ENCODE results near the gene RABL6.

The RABL6 gene

GRCh38 chr9:136820971-136821825 lies 13.4 kb downstream of the RABL6 start:
- Histone ChIP-seq H3K9me3 (ENCODE audit: control insufficient read depth, insufficient read depth, low read depth, low read length) (no peaks in the 10 kb centered on the region), H3K4me3 (ENCODE audit: low read depth, low read length) (no peak overlapping the region), H3K4me1 (ENCODE audit: control insufficient read depth, insufficient read depth, low read length) (no peaks in the 10 kb centered on the region), H3K27ac (ENCODE audit: extremely low read depth, low read depth, low read length) (no peak overlapping the region), H3K36me3 (ENCODE audit: control insufficient read depth in 2 of 2, insufficient read depth in 1 of 2, low read length in 2 of 2) (peaks cover 6 to 37% of the 10 kb centered on the region in 2 experiments; a peak in 2 of 3 replicates)
- ChIA-PET CTCF (no interaction called here), POLR2A (no interaction called here)
- TF ChIP-seq KLF7 (tag by site-specific recombination; IDR thresholded peaks at IDR 0.05; ENCODE audit: borderline replicate concordance) = no peak
- 0 out of 2 replicates have a peak, but pooled peaks have one; percentile 73 for TF ChIP-seq ZSCAN16 (tag by site-specific recombination; IDR thresholded peaks at IDR 0.05)

- no peak for TF ChIP-seq ZNF148 (tag by site-specific recombination; IDR thresholded peaks at IDR 0.05; ENCODE audit: borderline replicate concordance)
- TF ChIP-seq ZNF600 (tag by site-specific recombination; IDR thresholded peaks at IDR 0.05) = peak; percentile 69
- no peak for TF ChIP-seq SCRT1 (tag by site-specific recombination; IDR thresholded peaks at IDR 0.05; ENCODE audit: borderline replicate concordance)
- no peak for TF ChIP-seq HOXA7 (CRISPR knock-in tag; IDR thresholded peaks at IDR 0.05; ENCODE audit: borderline replicate concordance)
- ChIA-PET POLR2A (interaction anchor here (0.6 to 1.2 kb wide), 2 partner anchors 14 to 352 kb away, joined by 3 to 13 read pairs; partner anchors contain the start of gene RABL6), CTCF (interaction anchor here (0.9 to 3.6 kb wide), 3 partner anchors 8 to 21 kb away, joined by 3 to 14 read pairs (median 3); partner anchors contain the start of gene AJM1)
- Histone ChIP-seq H3K27ac (ENCODE audit: extremely low read depth, low read depth, low read length) (no peak overlapping the region), H3K4me1 (ENCODE audit: control insufficient read depth, insufficient read depth, low read length) (no peaks in the 10 kb centered on the region), H3K4me3 (ENCODE audit: low read depth, low read length) (no peak overlapping the region), H3K9me3 (ENCODE audit: control insufficient read depth, insufficient read depth, low read depth, low read length) (no peaks in the 10 kb centered on the region), H3K36me3 (ENCODE audit: control insufficient read depth in 2 of 2, insufficient read depth in 1 of 2, low read length in 2 of 2) (peaks cover 6 to 43% of the 10 kb centered on the region in 2 experiments; a peak in 2 of 3 replicates)
Observed at GRCh38 chr9:136821826-136822544, 14.2 kb downstream of the RABL6 start.

- ChIA-PET CTCF (interaction anchor here (0.7 to 3.6 kb wide), 6 partner anchors 9 to 124 kb away, joined by 3 to 14 read pairs (median 4); partner anchors contain the start of gene AJM1), POLR2A (interaction anchor here (0.5 to 1.4 kb wide), 6 partner anchors 12 to 353 kb away, joined by 3 to 13 read pairs (median 4); partner anchors contain the start of gene RABL6)
- peaks cover 6 to 52% of the 10 kb centered on the region in 2 experiments; a peak in 2 of 3 replicates for H3K36me3 ChIP-seq (ENCODE audit: control insufficient read depth in 2 of 2, insufficient read depth in 1 of 2, low read length in 2 of 2)
Observed at GRCh38 chr9:136823136-136824046, 15.6 kb downstream of the RABL6 start.

More at GRCh38 chr9:136823136-136824046, 15.6 kb downstream of the RABL6 start:
- Histone ChIP-seq H3K4me3 (ENCODE audit: low read depth, low read length) (no peak overlapping the region), H3K9me3 (ENCODE audit: control insufficient read depth, insufficient read depth, low read depth, low read length) (no peaks in the 10 kb centered on the region), H3K27ac (ENCODE audit: extremely low read depth, low read depth, low read length) (no peak overlapping the region), H3K4me1 (ENCODE audit: control insufficient read depth, insufficient read depth, low read length) (no peaks in the 10 kb centered on the region)
- TF ChIP-seq ZNF223 (tag by site-specific recombination; IDR thresholded peaks at IDR 0.05) (peak; percentile 70; the same call in 1 of the 2 replicates), ZNF133 (tag by site-specific recombination; IDR thresholded peaks at IDR 0.05) (no peak), ZNF513 (tag by site-specific recombination; IDR thresholded peaks at IDR 0.05) (0 out of 2 replicates have a peak, but pooled peaks have one; percentile 45), ZBTB8A (tag by site-specific recombination; IDR thresholded peaks at IDR 0.05) (no peak), WT1 (tag by site-specific recombination; IDR thresholded peaks at IDR 0.05) (no peak), GLI4 (tag by site-specific recombination; IDR thresholded peaks at IDR 0.05) (no peak), ZNF529 (tag by site-specific recombination; IDR thresholded peaks at IDR 0.05; ENCODE audit: insufficient replicate concordance) (no peak), ZBTB1 (tag by site-specific recombination; IDR thresholded peaks at IDR 0.05) (no peak), RBAK (tag by site-specific recombination; IDR thresholded peaks at IDR 0.05) (no peak)
